Hepatocyte (in vitro differentiated cells): Measurements from ENCODE around the gene SLC7A14. TPM values are rescaled to one million over a fixed set of nuclear protein-coding genes. Genes with fewer than 3 reads are reported as not detected.
A peak's percentile ranks its signal among the peaks of the same experiment; 100 is the strongest.

ENCODE experiments used
- DNase-seq: peaks from one replicate; pipeline ENCODE4 v3.0.0-alpha.2; 2016; ENCODE audit warnings: low spot score
- H2AFZ ChIP-seq: fragments of 200-600 bp; sonication (generic); 2 replicates; pipeline ENCODE4 v1.6.0; 2016; ENCODE audit warnings: antibody characterized with exemption, mild to moderate bottlenecking
- H3K27ac ChIP-seq: fragments of 200-600 bp; sonication (generic); 2 replicates; pipeline ENCODE4 v1.5.1; 2016; ENCODE audit warnings: mild to moderate bottlenecking
- H3K27me3 ChIP-seq: fragments of 200-600 bp; sonication (generic); 2 replicates; pipeline ENCODE4 v1.6.1; 2016
- H3K36me3 ChIP-seq: fragments of 200-600 bp; sonication (generic); replicated peaks from 2 replicates; pipeline ENCODE4 v1.5.1; 2016; ENCODE audit warnings: low read depth; ENCODE audit not compliant: insufficient read depth
- H3K4me1 ChIP-seq: fragments of 200-600 bp; sonication (generic); 2 replicates; pipeline ENCODE4 v1.5.1; 2016; ENCODE audit warnings: mild to moderate bottlenecking, moderate library complexity; ENCODE audit not compliant: insufficient read depth
- H3K4me2 ChIP-seq: fragments of 200-600 bp; sonication (generic); 2 replicates; pipeline ENCODE4 v1.6.0; 2016
- H3K4me3 ChIP-seq: fragments of 200-600 bp; sonication (generic); 2 replicates; pipeline ENCODE4 v1.5.1; 2016; ENCODE audit warnings: mild to moderate bottlenecking
- H3K79me2 ChIP-seq: fragments of 200-600 bp; sonication (generic); 2 replicates; pipeline ENCODE4 v1.6.0; 2017; ENCODE audit warnings: mild to moderate bottlenecking
- H3K9me2 ChIP-seq: fragments of 200-600 bp; sonication (generic); replicated peaks from 2 replicates; pipeline ENCODE4 v1.6.0; 2017; ENCODE audit warnings: mild to moderate bottlenecking; ENCODE audit not compliant: insufficient read depth
- H3K9me3 ChIP-seq: fragments of 200-600 bp; sonication (generic); 2 replicates; pipeline ENCODE4 v1.5.1; 2016; ENCODE audit warnings: low read depth, mild to moderate bottlenecking
- H4K20me1 ChIP-seq: fragments of 200-600 bp; sonication (generic); 2 replicates; pipeline ENCODE4 v1.6.0; 2016; ENCODE audit warnings: mild to moderate bottlenecking; ENCODE audit not compliant: insufficient read depth, poor library complexity, severe bottlenecking
- CTCF ChIP-seq: fragments of 200-600 bp; sonication (generic); IDR thresholded peaks from 2 replicates; pipeline ENCODE4 v1.5.1; 2016; ENCODE audit warnings: antibody characterized with exemption, mild to moderate bottlenecking; ENCODE audit not compliant: poor library complexity
- EZH2 ChIP-seq: fragments of 200-600 bp; sonication (generic); IDR thresholded peaks from 2 replicates; pipeline ENCODE4 v1.6.1; 2016; ENCODE audit warnings: antibody characterized with exemption, mild to moderate bottlenecking, borderline replicate concordance
- EZH2phosphoT487 ChIP-seq: fragments of 200-600 bp; sonication (generic); IDR thresholded peaks from one replicate; pipeline ENCODE4 v1.6.1; 2018; ENCODE audit warnings: antibody characterized with exemption, mild to moderate bottlenecking, low read depth, moderate library complexity; ENCODE audit not compliant: unreplicated experiment, severe bottlenecking
- WGBS: methylation state at CpG from one replicate; pipeline ENCODE4 v1.1.6; 2016; ENCODE audit warnings: low lambda C conversion rate; ENCODE audit errors: missing lambda C conversion rate; 5-methylcytosine and 5-hydroxymethylcytosine counted together
- polyA plus RNA-seq: library from polyadenylated mRNA; unstranded; fragments of >200 nt; fragmentation: Nextera tagmentation; extraction: Ambion mirVana; gene quantifications from 2 replicates; pipeline ENCODE4 v1.2.1, GENCODE V29; 2016
- total RNA-seq: library from RNA; depleted of rRNA; stranded (reverse); fragments of >200 nt; gene quantifications from 2 replicates; pipeline ENCODE4 v1.2.3, GENCODE V29; 2014

SLC7A14 gene
- total and polyA plus RNA-seq, 2 experiments from 2014 or later, result 0.10 TPM; not detected in 1

- H3K9me3 ChIP-seq, result no peaks in the 10 kb centered on the region
- H3K9me2 ChIP-seq, result no peaks in the 10 kb centered on the region
- H3K36me3 ChIP-seq, result no peaks in the 10 kb centered on the region
- H3K4me3 ChIP-seq, result no peak overlapping the region
- no peak overlapping the region for H3K27ac ChIP-seq
- H4K20me1 ChIP-seq, result no peaks in the 10 kb centered on the region
- no peaks in the 10 kb centered on the region for H3K79me2 ChIP-seq
- TF ChIP-seq EZH2, result no peak
- TF ChIP-seq EZH2phosphoT487, result no peak
- TF ChIP-seq CTCF, result no peak
- no peaks in the 10 kb centered on the region for H3K27me3 ChIP-seq
- no peak overlapping the region for H2AFZ ChIP-seq
- DNase-seq, result no peak
- H3K4me1 ChIP-seq, result peaks cover 10% of the 10 kb centered on the region
- no peak overlapping the region for H3K4me2 ChIP-seq
- 67% methylated on average over 5 of the region's 5 CpGs for WGBS
Measured at GRCh38 chr3:170621256-170621655, 35.4 kb upstream of the SLC7A14 start.

DNA sequence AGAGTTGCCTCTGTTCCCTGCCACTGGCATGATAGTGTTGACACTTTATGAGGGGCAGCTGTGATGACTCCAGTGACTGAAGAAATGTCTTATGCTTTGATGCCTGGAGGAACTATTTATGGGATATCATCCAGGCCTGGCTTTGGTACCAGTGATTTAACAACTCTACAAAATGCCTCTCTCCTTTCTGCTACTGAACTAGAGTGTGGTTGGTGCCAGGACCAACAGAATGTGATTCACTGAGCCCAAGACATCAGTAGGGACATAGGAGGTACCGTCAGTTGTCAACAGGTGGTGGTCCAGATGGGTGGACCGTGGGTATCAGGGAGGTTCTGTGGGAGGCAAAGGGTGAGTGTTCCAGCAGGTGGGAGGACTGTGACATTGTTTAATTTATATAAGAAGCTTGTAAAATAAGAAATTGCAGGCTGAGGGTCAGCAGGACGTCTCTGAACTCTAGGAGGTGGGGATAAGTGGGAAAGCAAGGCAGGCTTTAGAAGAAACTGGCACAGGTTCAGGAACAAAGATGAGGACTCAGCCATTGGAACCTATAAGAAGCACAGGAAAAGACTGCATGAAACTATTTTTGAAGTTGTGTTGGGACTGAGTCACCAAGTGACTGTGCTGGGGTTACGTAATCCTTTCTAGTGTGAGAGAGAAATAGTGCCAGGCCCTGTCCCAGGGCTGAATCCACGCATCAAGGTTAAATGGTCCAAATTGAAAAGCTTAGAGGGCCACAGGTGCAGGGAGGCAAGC, 28.5 kb upstream of the SLC7A14 start:
- peak; percentile 38 for DNase-seq
- 62% methylated on average over 5 of the region's 5 CpGs for WGBS

DNA sequence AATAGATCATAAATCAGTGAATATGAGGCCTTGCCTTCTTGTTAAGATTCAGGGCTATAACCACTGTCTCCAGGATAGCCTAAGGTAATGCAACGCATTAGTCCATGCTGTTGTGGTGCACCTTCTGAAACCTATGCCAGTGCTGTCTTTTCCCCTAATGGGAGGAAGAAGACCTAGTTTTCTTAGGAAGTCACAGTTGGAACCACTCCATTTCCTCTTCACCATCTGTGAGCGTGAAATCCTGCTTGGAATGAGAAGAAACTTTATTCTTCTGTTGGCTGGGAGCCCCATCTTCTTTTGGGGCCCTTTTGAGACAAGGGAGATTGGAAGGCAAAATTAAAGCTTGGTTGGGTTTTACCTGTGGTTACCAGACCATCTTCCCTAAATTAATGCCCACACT, 25.9 kb upstream of the SLC7A14 start:
- Histone ChIP-seq H4K20me1 (no peaks in the 10 kb centered on the region), H3K79me2 (no peaks in the 10 kb centered on the region), H3K4me3 (no peak overlapping the region), H3K4me1 (no peaks in the 10 kb centered on the region), H3K9me2 (no peaks in the 10 kb centered on the region), H3K9me3 (no peaks in the 10 kb centered on the region), H3K36me3 (no peaks in the 10 kb centered on the region), H3K27ac (no peak overlapping the region), H3K4me2 (no peak overlapping the region), H2AFZ (no peak overlapping the region), H3K27me3 (no peaks in the 10 kb centered on the region)
- DNase-seq, result no peak
- 83% methylated on average over 2 of the region's 2 CpGs for WGBS
- TF ChIP-seq EZH2, result no peak
- no peak for TF ChIP-seq CTCF
- TF ChIP-seq EZH2phosphoT487, result no peak

More for the DNA sequence above, 28.5 kb upstream of the SLC7A14 start:
- no peaks in the 10 kb centered on the region for H3K4me1 ChIP-seq
- no peak overlapping the region for H2AFZ ChIP-seq
- no peaks in the 10 kb centered on the region for H3K27me3 ChIP-seq
- H3K9me2 ChIP-seq, result no peaks in the 10 kb centered on the region
- no peak overlapping the region for H3K4me2 ChIP-seq
- no peaks in the 10 kb centered on the region for H4K20me1 ChIP-seq
- H3K36me3 ChIP-seq, result no peaks in the 10 kb centered on the region
- TF ChIP-seq EZH2 (no peak), CTCF (no peak), EZH2phosphoT487 (no peak)
- no peaks in the 10 kb centered on the region for H3K79me2 ChIP-seq
- no peaks in the 10 kb centered on the region for H3K9me3 ChIP-seq
- no peak overlapping the region for H3K4me3 ChIP-seq
- no peak overlapping the region for H3K27ac ChIP-seq
